CD4-positive, alpha-beta T cell treated with Interleukin-15 for 1 hour (primary cell): ENCODE data around the gene PYGM.
"Not testable (repeated sequence)": the region's sequence is repeated elsewhere in the genome, so short reads cannot be mapped to it uniquely, and the experiment has no call there.

Experiments used
- DNase-seq: peaks from one replicate; pipeline ENCODE4 v3.0.0-alpha.2; 2020

PYGM gene

GRCh38 chr11:64714666-64715065, 45.1 kb downstream of the PYGM start:
- no peak for DNase-seq

DNA sequence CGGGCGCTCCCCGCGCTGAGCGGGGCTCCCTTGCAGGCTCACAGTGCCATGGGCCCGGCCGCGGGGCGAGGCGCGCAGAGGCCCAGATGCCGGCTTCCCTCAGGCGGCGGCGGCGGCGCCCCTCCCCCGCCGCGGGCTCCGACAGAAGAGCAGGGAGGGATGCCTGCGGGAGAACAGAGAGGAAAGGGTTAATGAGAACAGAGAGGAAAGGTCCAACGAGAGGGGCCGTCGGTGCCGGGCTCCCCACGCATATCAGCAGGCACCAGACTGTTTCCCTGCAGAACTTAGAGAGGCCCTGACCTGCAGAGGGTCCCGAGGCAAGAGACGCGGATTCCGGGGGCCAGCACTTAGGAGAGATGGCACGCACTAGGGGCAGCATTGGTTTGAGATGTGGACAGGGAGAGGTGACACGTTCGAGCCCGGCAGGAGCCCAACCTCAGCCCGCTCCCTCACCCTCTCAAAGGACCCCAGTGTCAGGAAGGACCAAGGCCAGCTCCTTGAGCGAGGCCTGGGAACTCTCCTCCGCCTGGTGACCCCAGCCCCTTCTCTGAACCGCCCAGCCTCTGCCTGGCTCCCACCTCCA, 45.9 kb downstream of the PYGM start:
- no peak for DNase-seq

DNA sequence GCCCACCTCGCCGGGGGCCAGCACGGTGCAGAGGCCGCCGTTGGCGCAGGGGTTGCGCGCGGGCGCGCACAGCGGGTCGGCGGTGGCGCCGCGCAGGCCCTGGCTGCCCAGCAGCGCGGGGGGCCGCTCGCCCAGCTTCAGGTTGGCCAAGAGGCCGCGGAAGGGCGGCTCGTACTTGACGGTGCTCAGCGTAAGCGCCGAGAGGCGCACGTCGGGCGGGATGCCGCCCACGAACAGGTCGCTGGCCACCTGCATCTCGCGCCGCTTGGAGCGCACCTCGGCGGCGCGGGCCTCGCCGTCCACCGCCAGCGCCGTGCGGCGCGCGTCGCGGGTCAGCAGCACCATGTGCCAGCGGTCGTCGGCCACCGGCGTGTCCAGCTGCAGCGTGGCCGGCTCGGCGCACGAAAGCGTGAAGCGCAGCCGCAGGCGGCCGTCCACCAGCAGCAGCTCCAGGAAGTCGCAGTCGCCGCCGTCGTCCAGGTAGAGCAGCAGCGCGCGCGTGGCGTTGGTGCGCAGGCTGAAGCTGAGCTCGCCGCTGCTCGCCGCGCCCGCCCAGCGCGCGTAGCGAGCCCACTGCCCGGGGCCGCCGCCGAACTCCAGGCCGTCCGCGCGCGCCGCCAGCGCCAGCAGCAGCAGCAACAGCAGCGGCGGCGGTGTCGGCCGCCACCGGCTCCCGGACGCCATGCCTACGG, 46.6 kb downstream of the PYGM start:
- no peak for DNase-seq

GRCh38 chr11:64712430-64713015, 47.3 kb downstream of the PYGM start:
- no peak for DNase-seq

GRCh38 chr11:64711956-64712362, 47.8 kb downstream of the PYGM start:
- no peak for DNase-seq

DNA sequence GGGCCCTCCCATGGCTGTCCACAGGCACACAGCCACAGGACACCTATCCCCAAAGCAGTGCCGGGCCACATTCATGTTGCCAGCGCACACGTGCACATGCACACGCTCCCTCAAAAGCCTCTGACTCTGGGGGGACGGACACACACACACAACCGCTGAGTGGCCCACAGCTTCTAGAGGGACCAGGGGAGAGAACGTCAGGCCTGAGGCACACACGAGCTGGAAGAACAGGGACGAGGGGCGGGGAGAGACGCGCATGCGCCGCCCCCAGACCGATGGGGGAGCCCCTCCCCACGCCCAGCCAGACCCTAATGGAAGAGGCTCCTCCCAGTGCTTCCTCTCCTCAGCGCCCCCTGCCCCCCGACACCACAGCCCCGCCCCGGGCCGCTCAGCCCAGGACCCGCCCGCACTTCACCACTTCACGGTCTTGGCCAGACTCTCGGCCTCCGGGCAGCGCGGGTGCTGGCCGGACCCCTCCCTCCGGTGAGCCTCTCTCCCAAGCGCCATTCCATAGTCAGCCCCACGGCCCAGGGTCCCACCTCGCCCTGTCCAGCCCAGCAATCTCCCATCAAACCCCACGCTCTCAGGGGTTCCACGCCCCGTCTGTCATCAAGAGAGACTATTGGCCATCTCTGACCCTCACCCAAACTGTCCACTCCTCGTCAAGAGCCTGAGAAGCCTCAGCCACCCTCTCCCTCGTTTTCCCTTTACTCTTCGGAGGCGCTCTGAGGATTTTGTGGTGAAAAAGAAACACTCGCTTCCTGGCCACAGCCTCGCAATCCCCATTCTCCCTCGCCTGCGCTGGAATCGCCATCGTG, 48.4 kb downstream of the PYGM start:
- DNase-seq, result no peak

DNA sequence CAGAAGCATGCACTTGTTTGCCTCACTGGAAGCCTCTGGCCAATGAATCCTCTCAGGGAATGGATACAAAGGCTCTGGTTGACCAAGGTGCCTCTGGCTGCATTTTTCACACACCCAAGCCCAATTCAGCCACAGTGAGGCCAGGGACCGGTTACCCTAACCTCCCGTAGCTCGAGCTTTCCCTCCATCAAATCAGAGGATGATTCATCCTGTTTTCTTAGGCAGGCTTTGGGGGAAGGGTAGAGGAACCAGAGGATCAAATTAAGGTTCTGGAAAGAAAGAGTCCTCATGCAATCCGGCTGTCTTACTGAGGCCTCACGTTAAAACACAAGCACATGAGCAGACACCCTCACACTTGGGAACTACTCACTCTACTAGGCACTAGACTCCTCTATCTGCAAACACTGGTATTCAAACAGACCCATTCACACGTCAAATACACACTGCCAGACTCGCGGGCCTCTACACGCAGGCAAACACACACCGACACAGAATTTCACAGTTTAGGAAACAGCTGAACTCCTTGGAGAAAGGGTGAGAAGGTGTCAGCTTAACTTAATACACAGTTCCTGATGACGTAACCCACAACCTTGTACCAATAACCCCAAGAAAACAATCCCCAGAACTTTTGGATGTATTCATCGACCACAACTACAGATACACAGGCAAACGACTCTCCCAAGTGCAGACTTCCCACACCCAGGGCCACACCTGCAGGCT, 49.2 kb downstream of the PYGM start:
- no peak for DNase-seq

- no peak for DNase-seq
These were observed 54.3 kb downstream of the PYGM start for GRCh38 chr11:64705501-64705900.

- DNase-seq, result no peak
These were observed 56.7 kb downstream of the PYGM start for GRCh38 chr11:64703048-64703447.

DNA sequence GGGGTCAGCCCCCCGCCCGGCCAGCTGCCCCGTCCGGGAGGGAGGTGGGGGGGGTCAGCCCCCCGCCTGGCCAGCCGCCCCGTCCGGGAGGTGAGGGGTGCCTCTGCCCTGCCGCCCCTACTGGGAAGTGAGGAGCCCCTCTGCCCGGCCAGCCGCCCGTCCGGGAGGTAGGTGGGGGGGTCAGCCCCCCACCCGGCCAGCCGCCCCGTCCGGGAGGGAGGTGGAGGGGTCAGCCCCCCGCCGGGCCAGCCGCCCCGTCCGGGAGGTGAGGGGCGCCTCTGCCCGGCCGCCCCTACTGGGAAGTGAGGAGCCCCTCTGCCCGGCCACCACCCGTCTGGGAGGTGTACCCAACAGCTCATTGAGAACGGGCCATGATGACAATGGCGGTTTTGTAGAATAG, 57.8 kb downstream of the PYGM start:
- DNase-seq, result not testable (repeated sequence)

DNA sequence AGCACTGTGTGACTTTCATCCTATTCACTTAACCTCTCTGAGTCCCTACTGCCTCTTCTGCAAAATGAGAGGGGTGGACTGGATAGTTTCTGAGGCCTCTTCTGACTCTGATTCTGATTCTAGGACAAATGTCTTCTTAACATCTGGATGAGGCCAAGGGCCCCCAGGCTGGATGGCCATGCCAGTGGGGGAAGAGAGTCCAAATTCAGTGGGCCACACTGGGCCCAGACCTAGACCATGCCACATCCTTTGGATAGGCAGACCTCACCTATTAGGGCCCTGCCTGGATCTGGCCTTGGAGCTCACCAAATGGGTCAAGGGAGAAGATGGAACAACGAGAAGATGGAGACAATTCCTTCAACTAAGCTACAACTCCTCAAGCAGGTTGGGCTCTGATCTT, 61.3 kb downstream of the PYGM start:
- DNase-seq, result no peak

GRCh38 chr11:64697663-64698375, 62.0 kb downstream of the PYGM start:
- DNase-seq, result no peak
